ENCODE data around the gene NEK10. TPM values are rescaled to one million over a fixed set of nuclear protein-coding genes. Genes with fewer than 3 reads are reported as not detected.

Gene NEK10
- total and polyA plus RNA-seq, 2 donors (not counting 1 experiment from before 2014, with no cell fraction given), result 0.49 to 0.55 TPM

DNA sequence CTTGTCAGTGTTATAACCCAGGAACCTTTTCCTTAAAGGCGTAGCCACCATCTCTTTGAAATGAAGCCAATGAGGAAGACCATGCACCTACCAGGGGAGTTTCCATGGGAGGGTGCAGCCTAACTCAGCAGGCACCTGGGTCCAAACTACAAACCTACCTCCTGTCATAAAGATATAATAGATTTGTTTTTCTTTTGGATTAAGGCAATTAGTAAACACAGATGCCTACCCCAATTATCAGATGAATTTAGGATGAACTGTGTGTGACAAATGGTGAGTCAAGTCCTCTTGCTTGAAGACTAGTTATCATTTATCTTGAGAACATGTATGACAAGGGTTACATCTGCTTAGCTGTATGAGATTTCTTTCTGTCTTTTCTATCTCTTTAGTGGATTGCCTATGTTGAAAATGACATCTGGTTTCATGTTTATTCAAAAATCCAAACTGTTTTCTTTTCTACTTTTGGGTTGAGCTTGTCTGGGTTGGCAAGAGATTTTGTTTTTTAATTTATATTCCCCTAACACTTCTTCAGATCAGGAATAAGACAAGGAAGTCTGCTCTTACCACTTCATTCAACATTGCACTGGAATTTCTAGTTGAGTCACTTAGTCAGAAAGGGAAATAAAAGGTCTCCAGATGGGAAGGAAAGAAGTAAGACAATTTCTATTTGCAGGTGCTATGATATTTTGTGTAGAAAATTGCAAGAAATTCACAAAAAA, 149.9 kb downstream of the NEK10 start:
- no peak overlapping the region for H2AFZ ChIP-seq (ENCODE audit: insufficient read depth, low read depth, low read length, poor library complexity, severe bottlenecking)
- H3K4me3 ChIP-seq (ENCODE audit: control extremely low read depth in 1 of 5, extremely low read depth in 1 of 5, insufficient read depth in 1 of 5, low read depth in 2 of 5, low read length in 4 of 5), result no peak overlapping the region
- no peaks in the 10 kb centered on the region for H4K20me1 ChIP-seq (ENCODE audit: control insufficient read depth, insufficient read depth, low read length, poor library complexity, severe bottlenecking)
- ChIA-PET CTCF (no interaction called here), POLR2A (no interaction called here)
- no peak overlapping the region for H3K9ac ChIP-seq (ENCODE audit: low read length)
- Mint-ChIP-seq H3K4me1 (no peaks in the 10 kb centered on the region), H3K4me3 (no peak overlapping the region), H3K9me3 (ENCODE audit: insufficient read depth) (no peaks in the 10 kb centered on the region), H3K27ac (no peak overlapping the region), H3K27me3 (no peaks in the 10 kb centered on the region)
- H3K9me3 ChIP-seq (ENCODE audit: control extremely low read depth in 1 of 3, control insufficient read depth in 2 of 3, insufficient read depth in 1 of 3, low read length in 2 of 3), result no peaks in the 10 kb centered on the region
- H3K27me3 ChIP-seq (replicated peaks in 1 of 4; ENCODE audit: control extremely low read depth in 1 of 4, control insufficient read depth in 3 of 4, insufficient read depth in 4 of 4, low read length in 3 of 4), result no peaks in the 10 kb centered on the region
- H3K27ac ChIP-seq (ENCODE audit: low read length in 2 of 2), result no peak overlapping the region
- WGBS (ENCODE audit: insufficient coverage), result 100% methylated on average over 1 of the region's 1 CpG
- H3K79me2 ChIP-seq (ENCODE audit: control insufficient read depth, insufficient read depth, low read length), result no peaks in the 10 kb centered on the region
- ATAC-seq (ENCODE audit: low read depth) (no peak), DNase-seq (no peak)
- no peaks in the 10 kb centered on the region for H3K36me3 ChIP-seq (replicated peaks in 1 of 2; ENCODE audit: control extremely low read depth in 1 of 2, control insufficient read depth in 1 of 2, extremely low read depth in 1 of 2, insufficient read depth in 2 of 2, low read length in 1 of 2)
- intact Hi-C loops (cut with micrococcal nuclease), result no loop called here
- H3K4me1 ChIP-seq (ENCODE audit: control insufficient read depth in 2 of 2, insufficient read depth in 2 of 2, low read length in 2 of 2), result no peaks in the 10 kb centered on the region
- TF ChIP-seq CTCF (IDR thresholded peaks at IDR 0.05), result no peak
- no peak for TF ChIP-seq EZH2 (IDR thresholded peaks at IDR 0.05; ENCODE audit: borderline replicate concordance, insufficient read depth, low read depth, low read length, poor library complexity, severe bottlenecking)
- H3K4me2 ChIP-seq (replicated peaks; ENCODE audit: low read depth, low read length, poor library complexity, severe bottlenecking), result no peak overlapping the region

DNA sequence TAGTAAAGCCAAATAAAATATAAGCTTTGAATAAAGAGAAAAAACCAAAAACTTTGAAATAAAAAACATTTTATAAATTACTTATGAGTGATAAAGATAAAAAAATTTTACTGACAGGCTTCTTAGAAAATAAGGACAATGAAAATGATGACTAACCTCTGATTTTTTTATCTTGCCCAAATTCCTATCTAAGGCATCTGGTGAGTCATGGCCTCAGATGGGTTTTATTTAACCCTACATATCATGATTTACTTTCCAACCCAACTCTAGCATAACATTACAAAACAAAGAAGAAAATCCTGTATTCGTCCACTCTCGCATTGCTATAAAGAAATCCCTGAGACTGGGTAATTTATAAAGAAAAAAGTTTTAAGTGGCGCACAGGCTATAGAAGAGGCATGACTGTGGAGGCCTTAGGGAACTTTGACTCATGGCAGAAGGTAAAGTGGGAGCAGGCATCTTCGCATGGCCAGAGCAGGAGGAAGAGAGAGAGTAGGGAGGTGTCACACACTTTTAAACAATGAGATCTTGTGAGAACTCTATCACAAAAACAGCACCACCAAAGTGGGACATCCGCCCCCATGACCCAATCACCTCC, 152.1 kb downstream of the NEK10 start:
- no peak overlapping the region for H3K4me2 ChIP-seq (replicated peaks; ENCODE audit: low read depth, low read length, poor library complexity, severe bottlenecking)

More for the DNA sequence above, 152.1 kb downstream of the NEK10 start:
- H4K20me1 ChIP-seq (ENCODE audit: control insufficient read depth, insufficient read depth, low read length, poor library complexity, severe bottlenecking), result no peaks in the 10 kb centered on the region
- no peaks in the 10 kb centered on the region for H3K27me3 ChIP-seq (replicated peaks in 1 of 4; ENCODE audit: control extremely low read depth in 1 of 4, control insufficient read depth in 3 of 4, insufficient read depth in 4 of 4, low read length in 3 of 4)
- POLR2A ChIA-PET, result no interaction called here
- no peak overlapping the region for H3K4me3 ChIP-seq (ENCODE audit: control extremely low read depth in 1 of 5, extremely low read depth in 1 of 5, insufficient read depth in 1 of 5, low read depth in 2 of 5, low read length in 4 of 5)
- no peaks in the 10 kb centered on the region for H3K9me3 ChIP-seq (ENCODE audit: control extremely low read depth in 1 of 3, control insufficient read depth in 2 of 3, insufficient read depth in 1 of 3, low read length in 2 of 3)
- H3K27ac ChIP-seq (ENCODE audit: low read length in 2 of 2), result no peak overlapping the region
- H3K4me1 ChIP-seq (ENCODE audit: control insufficient read depth in 2 of 2, insufficient read depth in 2 of 2, low read length in 2 of 2), result no peaks in the 10 kb centered on the region
- CTCF ChIA-PET, result no interaction called here
- H2AFZ ChIP-seq (ENCODE audit: insufficient read depth, low read depth, low read length, poor library complexity, severe bottlenecking), result no peak overlapping the region
- ATAC-seq (ENCODE audit: low read depth) (no peak), DNase-seq (no peak)
- H3K36me3 ChIP-seq (replicated peaks in 1 of 2; ENCODE audit: control extremely low read depth in 1 of 2, control insufficient read depth in 1 of 2, extremely low read depth in 1 of 2, insufficient read depth in 2 of 2, low read length in 1 of 2), result no peaks in the 10 kb centered on the region
- H3K9me3 Mint-ChIP-seq (ENCODE audit: insufficient read depth), result no peaks in the 10 kb centered on the region
- TF ChIP-seq CTCF (IDR thresholded peaks at IDR 0.05), result no peak
- TF ChIP-seq EZH2 (IDR thresholded peaks at IDR 0.05; ENCODE audit: borderline replicate concordance, insufficient read depth, low read depth, low read length, poor library complexity, severe bottlenecking), result no peak
- H3K4me3 Mint-ChIP-seq, result no peak overlapping the region
- intact Hi-C loops (cut with micrococcal nuclease), result no loop called here
- no peak overlapping the region for H3K27ac Mint-ChIP-seq
- H3K9ac ChIP-seq (ENCODE audit: low read length), result no peak overlapping the region
- H3K27me3 Mint-ChIP-seq, result peaks cover 4% of the 10 kb centered on the region
- no peaks in the 10 kb centered on the region for H3K79me2 ChIP-seq (ENCODE audit: control insufficient read depth, insufficient read depth, low read length)
- H3K4me1 Mint-ChIP-seq, result no peaks in the 10 kb centered on the region
- WGBS (ENCODE audit: insufficient coverage), result 92% methylated on average over 4 of the region's 5 CpGs

Data from B cell (primary cell).